SU-DHL-6 (cell line): Measurements from ENCODE around the gene TENM4.

Source experiments
- H2AFZ ChIP-seq: fragments of 200-600 bp; sonication (generic); 2 replicates; pipeline ENCODE4 v1.6.1; 2014; ENCODE audit warnings: low read depth, mild to moderate bottlenecking, moderate library complexity, mixed read lengths, antibody characterized with exemption, low read length; ENCODE audit not compliant: severe bottlenecking
- H3F3A ChIP-seq: fragments of 200-600 bp; shearing (Covaris generic); 2 replicates; pipeline ENCODE4 v1.6.0; 2016; ENCODE audit warnings: antibody characterized with exemption, mild to moderate bottlenecking; ENCODE audit not compliant: insufficient read depth
- H3K27ac ChIP-seq: fragments of 200-600 bp; sonication (generic); 2 replicates; pipeline ENCODE4 v1.5.1; 2016; ENCODE audit warnings: low read depth, mild to moderate bottlenecking, low read length, moderate library complexity, mixed read lengths
- H3K27me3 ChIP-seq: fragments of 200-600 bp; sonication (generic), shearing (Covaris generic); 2 replicates; pipeline ENCODE4 v1.6.0; 2014; ENCODE audit warnings: mild to moderate bottlenecking, low read length
- H3K36me3 ChIP-seq: fragments of 200-600 bp; sonication (generic); 2 replicates; pipeline ENCODE4 v1.6.1; 2014; ENCODE audit warnings: mild to moderate bottlenecking, low read length, mixed read lengths
- H3K4me2 ChIP-seq: fragments of 300-600, 200-600 bp; shearing (Covaris generic), sonication (generic); 2 replicates; pipeline ENCODE4 v1.6.0; 2014; ENCODE audit warnings: low read length, low read depth, mild to moderate bottlenecking; ENCODE audit not compliant: poor library complexity, severe bottlenecking
- H3K4me3 ChIP-seq: fragments of 200-600 bp; sonication (generic); 2 replicates; pipeline ENCODE4 v1.5.1; 2014; ENCODE audit warnings: antibody characterized with exemption, low read length, mild to moderate bottlenecking, mixed read lengths; ENCODE audit not compliant: insufficient read depth, poor library complexity, severe bottlenecking
- H3K79me2 ChIP-seq: fragments of 200-600 bp; sonication (generic); 2 replicates; pipeline ENCODE4 v1.6.1; 2014; ENCODE audit warnings: mild to moderate bottlenecking, low read length, moderate library complexity; ENCODE audit not compliant: insufficient read depth
- H3K9ac ChIP-seq: fragments of 200-600 bp; sonication (generic); 2 replicates; pipeline ENCODE4 v1.7.0; 2014; ENCODE audit warnings: mild to moderate bottlenecking, low read length
- H3K9me2 ChIP-seq: fragments of 200-600 bp; sonication (generic); replicated peaks from 2 replicates; pipeline ENCODE4 v1.6.1; 2014; ENCODE audit warnings: low read length; ENCODE audit not compliant: insufficient read depth
- H3K9me3 ChIP-seq: fragments of 200-600 bp; sonication (generic); 2 replicates; pipeline ENCODE4 v1.6.1; 2014; ENCODE audit warnings: low read length, mixed read lengths; ENCODE audit not compliant: insufficient read depth
- H4K20me1 ChIP-seq: fragments of 200-600 bp; sonication (generic); 2 replicates; pipeline ENCODE4 v1.6.1; 2014; ENCODE audit warnings: low read depth, mild to moderate bottlenecking, antibody characterized with exemption, low read length, moderate library complexity, mixed read lengths
- EZH2phosphoT487 ChIP-seq: fragments of 200-600 bp; sonication (generic), shearing (Covaris generic); conservative IDR thresholded peaks from 2 replicates; pipeline ENCODE4 v1.6.1; 2018; ENCODE audit warnings: mild to moderate bottlenecking, antibody characterized with exemption, low read length, moderate library complexity, mixed read lengths
- TF ChIP-seq, protein P1 (sequence below): fragments of 200-600 bp; sonication (generic); IDR thresholded peaks from one replicate; pipeline ENCODE4 v1.5.1; 2017; ENCODE audit warnings: antibody characterized with exemption, mild to moderate bottlenecking, low read length, moderate library complexity; ENCODE audit not compliant: insufficient read depth, poor library complexity, severe bottlenecking

Gene TENM4

DNA sequence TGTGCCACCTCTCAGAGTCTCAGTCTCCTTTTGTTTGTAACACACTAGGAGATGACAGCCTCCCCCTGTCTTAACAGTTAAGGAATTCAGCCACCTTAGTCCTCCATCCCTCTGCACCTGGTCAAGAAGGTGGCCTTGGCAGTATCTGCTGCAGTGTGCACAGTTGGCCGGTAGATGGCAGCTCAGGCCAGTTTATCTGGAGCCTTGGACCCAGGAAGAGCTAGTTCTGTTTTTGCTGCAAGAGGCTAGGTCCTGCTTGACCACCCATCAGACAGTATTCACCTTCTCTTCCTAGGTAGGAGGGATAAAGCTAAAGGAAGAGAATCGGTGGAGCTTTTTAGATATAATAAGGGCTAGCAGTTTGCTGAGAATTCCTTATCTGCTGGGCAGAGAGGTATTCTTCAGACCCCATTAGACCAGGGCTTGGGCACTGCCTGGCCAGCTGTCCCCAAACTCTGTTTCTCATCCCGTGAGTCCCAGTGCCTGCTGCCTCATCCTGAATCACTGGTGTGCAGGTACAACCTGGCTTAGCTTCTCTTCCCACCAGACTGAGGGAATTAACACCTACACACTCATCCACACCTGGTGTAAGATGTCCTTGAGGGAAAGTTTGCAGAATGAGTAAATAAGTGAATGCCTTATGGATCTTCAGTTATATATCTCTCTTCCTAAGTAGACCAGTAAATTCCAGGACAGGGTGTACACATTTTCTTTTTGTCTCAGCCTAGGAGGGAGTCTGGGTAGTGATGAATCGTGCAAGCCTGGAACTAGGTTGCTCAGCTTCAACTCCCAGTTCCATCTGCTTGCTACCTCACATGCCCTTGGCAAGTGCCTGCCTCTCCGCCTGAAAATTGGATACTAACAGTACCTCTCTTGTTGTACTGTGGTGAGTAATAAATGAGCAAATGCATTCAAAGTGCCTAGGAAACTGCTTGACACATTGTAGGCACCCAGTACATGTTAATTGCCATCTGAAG lies 795.3 kb downstream of the TENM4 start:
- Histone ChIP-seq H3K9ac (no peak overlapping the region), H3K36me3 (no peaks in the 10 kb centered on the region), H2AFZ (no peak overlapping the region), H4K20me1 (no peaks in the 10 kb centered on the region), H3K9me2 (no peaks in the 10 kb centered on the region), H3K9me3 (no peaks in the 10 kb centered on the region), H3K27ac (no peak overlapping the region), H3K79me2 (no peaks in the 10 kb centered on the region), H3K27me3 (no peaks in the 10 kb centered on the region), H3K4me2 (no peak overlapping the region), H3F3A (no peaks in the 10 kb centered on the region), H3K4me3 (no peak overlapping the region)
- TF ChIP-seq, protein P1, sequence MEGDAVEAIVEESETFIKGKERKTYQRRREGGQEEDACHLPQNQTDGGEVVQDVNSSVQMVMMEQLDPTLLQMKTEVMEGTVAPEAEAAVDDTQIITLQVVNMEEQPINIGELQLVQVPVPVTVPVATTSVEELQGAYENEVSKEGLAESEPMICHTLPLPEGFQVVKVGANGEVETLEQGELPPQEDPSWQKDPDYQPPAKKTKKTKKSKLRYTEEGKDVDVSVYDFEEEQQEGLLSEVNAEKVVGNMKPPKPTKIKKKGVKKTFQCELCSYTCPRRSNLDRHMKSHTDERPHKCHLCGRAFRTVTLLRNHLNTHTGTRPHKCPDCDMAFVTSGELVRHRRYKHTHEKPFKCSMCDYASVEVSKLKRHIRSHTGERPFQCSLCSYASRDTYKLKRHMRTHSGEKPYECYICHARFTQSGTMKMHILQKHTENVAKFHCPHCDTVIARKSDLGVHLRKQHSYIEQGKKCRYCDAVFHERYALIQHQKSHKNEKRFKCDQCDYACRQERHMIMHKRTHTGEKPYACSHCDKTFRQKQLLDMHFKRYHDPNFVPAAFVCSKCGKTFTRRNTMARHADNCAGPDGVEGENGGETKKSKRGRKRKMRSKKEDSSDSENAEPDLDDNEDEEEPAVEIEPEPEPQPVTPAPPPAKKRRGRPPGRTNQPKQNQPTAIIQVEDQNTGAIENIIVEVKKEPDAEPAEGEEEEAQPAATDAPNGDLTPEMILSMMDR: peak; percentile 89
- TF ChIP-seq EZH2phosphoT487: no peak

DNA sequence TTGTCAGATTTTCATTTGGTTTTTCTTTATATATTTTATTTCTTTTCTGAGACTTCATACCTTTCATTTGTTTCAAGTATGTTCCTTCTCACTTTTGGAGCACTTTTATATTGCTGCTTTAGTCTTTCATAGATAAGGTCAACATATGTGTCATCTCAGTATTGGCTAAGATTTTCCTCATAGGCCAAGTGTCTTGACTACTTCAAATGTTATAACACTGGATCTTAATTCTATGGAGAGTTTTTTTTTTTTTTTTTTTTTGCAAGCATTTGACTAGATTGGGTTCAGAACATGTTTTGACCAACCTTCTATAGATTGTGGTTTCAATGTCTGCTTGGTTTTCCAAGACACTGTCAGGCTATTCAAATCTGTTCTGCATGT lies 797.2 kb downstream of the TENM4 start:
- no peak overlapping the region for H3K9ac ChIP-seq
- H3K79me2 ChIP-seq: no peaks in the 10 kb centered on the region
- H3K27ac ChIP-seq: no peak overlapping the region
- no peaks in the 10 kb centered on the region for H3K9me2 ChIP-seq
- H3K36me3 ChIP-seq: no peaks in the 10 kb centered on the region
- H2AFZ ChIP-seq: no peak overlapping the region
- no peak for TF ChIP-seq EZH2phosphoT487
- TF ChIP-seq, protein P1: no peak
- H4K20me1 ChIP-seq: no peaks in the 10 kb centered on the region
- H3K4me3 ChIP-seq: no peak overlapping the region
- H3K9me3 ChIP-seq: no peaks in the 10 kb centered on the region
- H3K27me3 ChIP-seq: no peaks in the 10 kb centered on the region
- no peaks in the 10 kb centered on the region for H3F3A ChIP-seq
- H3K4me2 ChIP-seq: no peak overlapping the region

DNA sequence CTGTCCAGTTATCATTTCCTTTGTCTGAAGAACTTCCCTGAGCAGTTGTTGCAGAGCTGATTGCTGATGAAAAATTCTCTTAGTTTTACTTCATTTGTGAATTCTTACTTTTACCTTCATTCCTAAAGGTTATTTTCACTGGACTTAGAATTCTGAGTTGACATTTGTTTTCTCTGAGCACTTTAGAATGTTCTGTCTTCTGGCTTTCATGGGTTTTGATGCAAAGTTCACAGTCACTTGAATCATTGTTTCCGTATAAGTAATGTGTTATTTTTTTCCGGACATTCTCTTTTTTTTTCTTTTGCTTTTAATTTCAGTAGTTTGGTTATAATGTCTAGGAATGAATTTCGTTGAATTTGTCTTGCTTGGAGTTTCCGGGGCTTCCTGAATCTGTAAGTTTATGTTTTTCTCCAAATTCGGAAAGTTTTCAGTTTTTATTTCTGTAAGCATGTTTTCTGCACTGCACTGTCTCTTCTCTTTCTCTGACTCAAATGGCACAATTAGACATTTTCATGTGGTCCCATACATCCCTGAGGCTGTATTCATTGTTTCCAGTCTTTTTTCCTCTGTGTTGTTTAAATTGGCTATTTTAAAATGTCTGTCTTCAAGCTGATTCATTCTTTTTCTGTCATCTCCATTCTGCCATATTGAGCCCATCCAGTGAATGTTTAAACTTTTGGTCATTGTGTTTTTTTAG lies 797.7 kb downstream of the TENM4 start:
- no peaks in the 10 kb centered on the region for H3K36me3 ChIP-seq
- no peak overlapping the region for H3K9ac ChIP-seq
- no peak overlapping the region for H3K27ac ChIP-seq
- H3K9me3 ChIP-seq: no peaks in the 10 kb centered on the region
- H2AFZ ChIP-seq: no peak overlapping the region
- no peak overlapping the region for H3K4me2 ChIP-seq
- H3K79me2 ChIP-seq: no peaks in the 10 kb centered on the region
- no peaks in the 10 kb centered on the region for H4K20me1 ChIP-seq
- no peaks in the 10 kb centered on the region for H3K9me2 ChIP-seq
- H3K27me3 ChIP-seq: no peaks in the 10 kb centered on the region
- H3K4me3 ChIP-seq: no peak overlapping the region
- H3F3A ChIP-seq: no peaks in the 10 kb centered on the region
- TF ChIP-seq EZH2phosphoT487: no peak
- TF ChIP-seq, protein P1: no peak
